Heart right ventricle (tissue), 16 donors: ENCODE results near the gene LRRC15. TPM values are rescaled to one million over a fixed set of nuclear protein-coding genes. Genes with fewer than 3 reads are reported as not detected.
A peak's percentile ranks its signal among the peaks of the same experiment; 100 is the strongest.

ENCODE experiments used
- ATAC-seq, 8 donors: fragments of 200-7000 bp; cut with Tn5 transposase; one replicate each; pipeline ENCODE4 v1.9.1; 2020; ENCODE audit warnings: mild to moderate bottlenecking in 8 of 8, moderate library complexity in 8 of 8, moderate number of reproducible peaks in 1 of 8
- DNase-seq, 2 donors: peaks; one replicate each; pipeline ENCODE4 v3.0.0-alpha.2; 2020
- H3K27ac ChIP-seq, 10 donors: fragments of 200-600 bp; sonication (generic) in 2 of 10; one replicate each; pipeline versions ENCODE4 v1.5.0 to v1.8.0; 2020 to 2022; ENCODE audit warnings: mild to moderate bottlenecking in 3 of 10
- H3K27me3 ChIP-seq, 7 donors: fragments of 200-600 bp; one replicate each; pipeline ENCODE4 v1.8.0; 2021 to 2022; ENCODE audit warnings: mild to moderate bottlenecking in 2 of 7
- H3K36me3 ChIP-seq, 9 donors: fragments of 200-600 bp; sonication (generic) in 1 of 9; one replicate each; pipeline versions ENCODE4 v1.5.0 to v1.8.0; 2020 to 2022; ENCODE audit warnings: mild to moderate bottlenecking in 2 of 9
- H3K4me1 ChIP-seq, 9 donors: fragments of 200-600 bp; sonication (generic) in 1 of 9; one replicate each; pipeline versions ENCODE4 v1.5.0 to v1.8.0; 2020 to 2022; ENCODE audit warnings: mild to moderate bottlenecking in 4 of 9
- H3K4me3 ChIP-seq, 10 donors: fragments of 200-600 bp; sonication (generic) in 2 of 10; one replicate each; pipeline versions ENCODE4 v1.5.0 to v1.8.0; 2020 to 2022; ENCODE audit warnings: mild to moderate bottlenecking in 7 of 10, moderate library complexity in 2 of 10
- H3K9me3 ChIP-seq, 11 donors: fragments of 200-600 bp in 10 of 11; sonication (generic) in 2 of 11; one replicate each; pipeline versions ENCODE4 v1.5.0 to v1.8.0; 2013 to 2022; ENCODE audit warnings: mild to moderate bottlenecking in 2 of 11, control low read depth in 1 of 11, moderate library complexity in 1 of 11
- WGBS, 2 donors: extraction: QIAGEN DNeasy Blood & Tissue Kit; methylation state at CpG; one replicate each; pipeline ENCODE4 v1.1.7; 2013; ENCODE audit warnings: inconsistent platforms in 1 of 2; 5-methylcytosine and 5-hydroxymethylcytosine counted together
- intact Hi-C, 10 donors: fragments of 100-400 bp; cut with DNase I; formaldehyde crosslinking; loops; one replicate each; pipeline versions ENCODE4 v1.11.1 to v1.14.2; 2022
- polyA plus RNA-seq, 2 donors: library from polyadenylated mRNA; stranded (reverse); fragments of 200-250 nt; gene quantifications; one replicate each; pipeline ENCODE4 v1.2.3, GENCODE V29; 2013
- total RNA-seq, 10 donors: library from RNA; stranded (reverse); fragmentation: NEBNext Ultra II Directional in 3 of 10; extraction: Animal tissue kit (Norgen Biotek cat#: 25700) in 3 of 10; gene quantifications; one replicate each; pipeline versions ENCODE4 v1.2.1 to v1.2.4, GENCODE V29; 2021 to 2023
- TF ChIP-seq, protein P1 (sequence below), 9 donors: fragments of 200-600 bp; sonication (generic) in 2 of 9; IDR thresholded peaks; one replicate each; pipeline versions ENCODE4 v1.5.0 to v1.8.0; 2021 to 2022; ENCODE audit warnings: antibody characterized with exemption in 9 of 9, mild to moderate bottlenecking in 5 of 9, moderate library complexity in 1 of 9
- donor health status: Arrhythmogenic right ventricular cardiomyopathy.
- donor health status: ischemic (EF 13 %, LVEDD 7.1; RV severe dilation, severe dysfunction).
- donor health status: healthy with polysubstance abuse.
- donor health status: DM: no; HTN: yes; CAD: no.
- donor health status: DM: no; HTN: no; CAD: no.
- donor health status: ischemic (EF 25% LVEDD 6.9; RV normal size, moderate dysfunction).
- donor health status: ischemic (EF 25% LVEDD 5.7; RV mildly dilated, moderate dysfunction).
- donor health status: healthy.
- donor health status: DM: yes; HTN: yes; CAD: no.
- donor health status: Ischemic cardiomyopathy.
- donor health status: ischemic (EF 35%, LVEDD 5.7; RV mildly dilated, moderate dysfunction).
- donor health status: nonischemic (EF 11% LVEDD 7.7; RV severe dilation, severe dysfunction).
- donor health status: DM: yes; HTN: yes; CAD: no.
- donor health status: PGD.
- donor health status: ischemic (EF 29% LVEDD 5.4; RV normal size, mild dysfunction).
- donor health status: nonischemic (EF 23%, LVEDD 6.1; RV moderate dilation, normal function).

Gene LRRC15
- total and polyA plus RNA-seq, 12 donors = 0.05 to 0.81 (median 0.21) TPM; not detected in 1

- 14 to 25% methylated on average over 39 of the region's 39 CpGs for WGBS, 2 donors
- Histone ChIP-seq H3K4me1 (peaks cover 0 to 13% (median 0%) of the 10 kb centered on the region in 9 donors), H3K4me3 (peak overlapping the region in 8 of 10 donors; percentile 0 to 48 (median 42)), H3K27ac (peak overlapping the region; percentile 52 to 96 (median 84)), H3K36me3 (no peaks in the 10 kb centered on the region), H3K9me3 (peaks cover 0 to 11% (median 0%) of the 10 kb centered on the region in 11 donors), H3K27me3 (peaks cover 0 to 50% (median 35%) of the 10 kb centered on the region in 7 donors)
- TF ChIP-seq, protein P1, sequence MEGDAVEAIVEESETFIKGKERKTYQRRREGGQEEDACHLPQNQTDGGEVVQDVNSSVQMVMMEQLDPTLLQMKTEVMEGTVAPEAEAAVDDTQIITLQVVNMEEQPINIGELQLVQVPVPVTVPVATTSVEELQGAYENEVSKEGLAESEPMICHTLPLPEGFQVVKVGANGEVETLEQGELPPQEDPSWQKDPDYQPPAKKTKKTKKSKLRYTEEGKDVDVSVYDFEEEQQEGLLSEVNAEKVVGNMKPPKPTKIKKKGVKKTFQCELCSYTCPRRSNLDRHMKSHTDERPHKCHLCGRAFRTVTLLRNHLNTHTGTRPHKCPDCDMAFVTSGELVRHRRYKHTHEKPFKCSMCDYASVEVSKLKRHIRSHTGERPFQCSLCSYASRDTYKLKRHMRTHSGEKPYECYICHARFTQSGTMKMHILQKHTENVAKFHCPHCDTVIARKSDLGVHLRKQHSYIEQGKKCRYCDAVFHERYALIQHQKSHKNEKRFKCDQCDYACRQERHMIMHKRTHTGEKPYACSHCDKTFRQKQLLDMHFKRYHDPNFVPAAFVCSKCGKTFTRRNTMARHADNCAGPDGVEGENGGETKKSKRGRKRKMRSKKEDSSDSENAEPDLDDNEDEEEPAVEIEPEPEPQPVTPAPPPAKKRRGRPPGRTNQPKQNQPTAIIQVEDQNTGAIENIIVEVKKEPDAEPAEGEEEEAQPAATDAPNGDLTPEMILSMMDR (IDR thresholded peaks at IDR 0.05) = no peak
- ATAC-seq (peak; percentile 85 to 95 (median 91)), DNase-seq (peak; percentile 86 to 87)
- intact Hi-C loops = loop anchor here in 1 of 10 donors (2.0 kb wide), 1 partner anchor 543 kb away; no protein-coding TSS in a partner anchor
These were observed 45.5 kb downstream of the LRRC15 start for GRCh38 chr3:194323785-194324735.

GRCh38 chr3:194322678-194323211 lies 46.8 kb downstream of the LRRC15 start:
- Histone ChIP-seq H3K27me3 (peaks cover 0 to 53% (median 37%) of the 10 kb centered on the region in 7 donors), H3K36me3 (no peaks in the 10 kb centered on the region), H3K4me1 (peaks cover 0 to 13% (median 0%) of the 10 kb centered on the region in 9 donors), H3K9me3 (peaks cover 0 to 20% (median 0%) of the 10 kb centered on the region in 11 donors), H3K4me3 (peak overlapping the region in 1 of 10 donors; percentile 7), H3K27ac (no peak overlapping the region)
- WGBS, 2 donors = 70 to 78% methylated on average over 18 of the region's 18 CpGs
- ATAC-seq = no peak
- DNase-seq = no peak
- intact Hi-C loops = loop anchor here in 1 of 10 donors (2.0 kb wide), 1 partner anchor 542 kb away; no protein-coding TSS in a partner anchor
- TF ChIP-seq, protein P1 (IDR thresholded peaks at IDR 0.05) = no peak

GRCh38 chr3:194321693-194322640 lies 47.6 kb downstream of the LRRC15 start:
- ATAC-seq = no peak
- H3K9me3 ChIP-seq = peaks cover 0 to 20% (median 0%) of the 10 kb centered on the region in 11 donors
- WGBS, 2 donors = 70 to 75% methylated on average over 26 of the region's 26 CpGs
- H3K4me1 ChIP-seq = peaks cover 0 to 13% (median 0%) of the 10 kb centered on the region in 9 donors
- TF ChIP-seq, protein P1 (IDR thresholded peaks at IDR 0.05) = no peak
- intact Hi-C loops = loop anchor here in 1 of 10 donors (2.0 kb wide), 1 partner anchor 541 kb away; no protein-coding TSS in a partner anchor
- H3K4me3 ChIP-seq = peak overlapping the region in 1 of 10 donors; percentile 7
- no peaks in the 10 kb centered on the region for H3K36me3 ChIP-seq
- DNase-seq = no peak
- H3K27me3 ChIP-seq = peaks cover 0 to 58% (median 45%) of the 10 kb centered on the region in 7 donors
- no peak overlapping the region for H3K27ac ChIP-seq
